Neural cell (in vitro differentiated cells): ENCODE results near the gene PLXNA4.

Experiments
- EP300 ChIP-seq: fragments of 450-650 bp; conservative IDR thresholded peaks from 2 replicates; pipeline ENCODE4 v1.6.1; 2014; ENCODE audit warnings: antibody characterized with exemption, mild to moderate bottlenecking, moderate library complexity; ENCODE audit not compliant: poor library complexity, severe bottlenecking
- EZH2 ChIP-seq: fragments of 200-600, 300-800 bp; shearing (Covaris generic), sonication (generic); IDR thresholded peaks from 2 replicates; pipeline ENCODE4 v1.6.1; 2014; ENCODE audit warnings: antibody characterized with exemption, low read length, borderline replicate concordance, mild to moderate bottlenecking; ENCODE audit not compliant: insufficient read depth, poor library complexity, severe bottlenecking
- MXI1 ChIP-seq: fragments of 450-650 bp; conservative IDR thresholded peaks from 2 replicates; pipeline ENCODE4 v1.6.1; 2014; ENCODE audit warnings: antibody characterized with exemption, mild to moderate bottlenecking; ENCODE audit not compliant: poor library complexity, severe bottlenecking
- POLR2AphosphoS5 ChIP-seq: IDR thresholded peaks from 2 replicates; pipeline ENCODE4 v1.6.1; 2012
- RAD21 ChIP-seq: fragments of 450-650 bp; conservative IDR thresholded peaks from 2 replicates; pipeline ENCODE4 v1.6.1; 2014; ENCODE audit warnings: antibody characterized with exemption, mild to moderate bottlenecking, moderate library complexity
- TF ChIP-seq, protein P1 (sequence below): fragments of 450-650 bp; IDR thresholded peaks from 2 replicates; pipeline ENCODE4 v1.5.1; 2014; ENCODE audit warnings: antibody characterized with exemption, mild to moderate bottlenecking, moderate library complexity; ENCODE audit not compliant: poor library complexity, severe bottlenecking

DNA sequence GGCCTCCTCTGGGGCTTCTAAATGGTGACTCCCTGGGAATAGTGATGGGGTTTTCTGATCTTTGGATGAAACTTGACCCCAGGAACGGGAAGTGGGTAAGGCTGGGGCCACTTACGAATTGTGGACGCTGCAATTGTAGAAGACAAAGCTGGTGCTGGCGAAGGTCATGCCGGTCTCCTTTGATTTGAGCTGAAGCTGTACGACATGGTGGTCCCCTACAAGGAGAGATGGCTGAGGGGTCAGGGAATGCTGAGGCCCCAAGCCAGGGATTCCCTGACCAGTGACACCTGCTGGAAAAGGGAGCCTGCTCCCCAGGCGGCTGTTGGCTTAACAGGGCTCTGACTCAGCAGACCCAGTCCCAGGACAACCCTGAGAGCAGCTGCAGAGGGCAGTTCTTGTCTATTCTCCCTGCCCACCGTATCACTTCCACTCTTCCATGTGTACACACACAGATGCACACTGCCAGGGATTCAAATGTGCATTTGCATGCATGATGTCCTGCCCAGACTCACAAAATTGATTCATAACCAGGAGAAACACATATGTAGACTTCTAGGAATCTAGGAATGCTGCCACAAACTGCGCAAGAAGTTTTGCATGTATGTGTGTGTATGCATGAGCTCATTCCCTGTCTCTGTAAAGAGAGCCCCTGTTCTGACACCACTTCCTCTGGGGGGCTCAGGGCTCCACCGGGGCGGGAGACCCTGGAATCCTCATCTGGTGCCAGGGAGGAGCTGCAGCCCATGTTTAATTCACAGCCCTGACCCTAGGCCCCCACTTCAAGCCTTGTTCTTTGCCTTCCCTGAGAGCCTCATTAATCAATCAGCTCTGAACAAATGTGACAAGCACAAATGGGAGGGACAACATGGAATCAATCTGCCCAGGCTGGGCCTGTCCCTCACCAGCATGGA is 350.0 kb downstream of the PLXNA4 start:
- TF ChIP-seq POLR2AphosphoS5 = no peak
- TF ChIP-seq MXI1 = no peak
- TF ChIP-seq, protein P1, sequence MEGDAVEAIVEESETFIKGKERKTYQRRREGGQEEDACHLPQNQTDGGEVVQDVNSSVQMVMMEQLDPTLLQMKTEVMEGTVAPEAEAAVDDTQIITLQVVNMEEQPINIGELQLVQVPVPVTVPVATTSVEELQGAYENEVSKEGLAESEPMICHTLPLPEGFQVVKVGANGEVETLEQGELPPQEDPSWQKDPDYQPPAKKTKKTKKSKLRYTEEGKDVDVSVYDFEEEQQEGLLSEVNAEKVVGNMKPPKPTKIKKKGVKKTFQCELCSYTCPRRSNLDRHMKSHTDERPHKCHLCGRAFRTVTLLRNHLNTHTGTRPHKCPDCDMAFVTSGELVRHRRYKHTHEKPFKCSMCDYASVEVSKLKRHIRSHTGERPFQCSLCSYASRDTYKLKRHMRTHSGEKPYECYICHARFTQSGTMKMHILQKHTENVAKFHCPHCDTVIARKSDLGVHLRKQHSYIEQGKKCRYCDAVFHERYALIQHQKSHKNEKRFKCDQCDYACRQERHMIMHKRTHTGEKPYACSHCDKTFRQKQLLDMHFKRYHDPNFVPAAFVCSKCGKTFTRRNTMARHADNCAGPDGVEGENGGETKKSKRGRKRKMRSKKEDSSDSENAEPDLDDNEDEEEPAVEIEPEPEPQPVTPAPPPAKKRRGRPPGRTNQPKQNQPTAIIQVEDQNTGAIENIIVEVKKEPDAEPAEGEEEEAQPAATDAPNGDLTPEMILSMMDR = no peak
- no peak for TF ChIP-seq RAD21
- TF ChIP-seq EP300 = no peak
- TF ChIP-seq EZH2 = no peak
